Measurements from ENCODE around the gene PRSS50. TPM values are rescaled to one million over a fixed set of nuclear protein-coding genes. Genes with fewer than 3 reads are reported as not detected.

The PRSS50 gene
- polyA plus RNA-seq, 1 experiment, result not detected

- peaks cover 12% of the 10 kb centered on the region for H3K27me3 ChIP-seq (ENCODE audit: control insufficient read depth, insufficient read depth, low read length)
- no peak for DNase-seq (ENCODE audit: low read depth, low spot score)
- no peak overlapping the region for H3K4me3 ChIP-seq (ENCODE audit: low read depth, low read length)
- H3K9me3 ChIP-seq (ENCODE audit: control insufficient read depth, insufficient read depth, low read length), result no peaks in the 10 kb centered on the region
- no peak for TF ChIP-seq CTCF (IDR thresholded peaks at IDR 0.05; ENCODE audit: low read depth, low read length)
- ChIA-PET POLR2A (no interaction called here), CTCF (interaction anchor here (0.6 kb wide), 2 partner anchors 405 to 1045 kb away, joined by 3 to 5 read pairs; no protein-coding TSS in a partner anchor)
- no peak overlapping the region for H3K27ac ChIP-seq (ENCODE audit: low read depth, low read length)
These were observed 18.6 kb upstream of the PRSS50 start for GRCh38 chr3:46736006-46736872.

GRCh38 chr3:46734773-46735172 lies 17.1 kb upstream of the PRSS50 start:
- CTCF ChIA-PET, result no interaction called here
- TF ChIP-seq CTCF (IDR thresholded peaks at IDR 0.05; ENCODE audit: low read depth, low read length), result no peak

GRCh38 chr3:46733026-46733800 lies 15.5 kb upstream of the PRSS50 start:
- H3K9me3 ChIP-seq (ENCODE audit: control insufficient read depth, insufficient read depth, low read length), result no peaks in the 10 kb centered on the region
- CTCF ChIA-PET, result interaction anchor here (0.6 to 0.9 kb wide), 2 partner anchors 163 to 582 kb away, joined by 3 read pairs; no protein-coding TSS in a partner anchor
- H3K27ac ChIP-seq (ENCODE audit: low read depth, low read length), result no peak overlapping the region
- TF ChIP-seq CTCF (IDR thresholded peaks at IDR 0.05; ENCODE audit: low read depth, low read length), result no peak
- DNase-seq (ENCODE audit: low read depth, low spot score), result no peak
- peaks cover 13% of the 10 kb centered on the region for H3K27me3 ChIP-seq (ENCODE audit: control insufficient read depth, insufficient read depth, low read length)
- POLR2A ChIA-PET, result no interaction called here
- no peak overlapping the region for H3K4me3 ChIP-seq (ENCODE audit: low read depth, low read length)

More at GRCh38 chr3:46734773-46735172, 17.1 kb upstream of the PRSS50 start:
- POLR2A ChIA-PET, result no interaction called here
- Histone ChIP-seq H3K27me3 (ENCODE audit: control insufficient read depth, insufficient read depth, low read length) (peaks cover 12% of the 10 kb centered on the region), H3K27ac (ENCODE audit: low read depth, low read length) (no peak overlapping the region), H3K9me3 (ENCODE audit: control insufficient read depth, insufficient read depth, low read length) (no peaks in the 10 kb centered on the region), H3K4me3 (ENCODE audit: low read depth, low read length) (no peak overlapping the region)
- DNase-seq (ENCODE audit: low read depth, low spot score), result no peak

- H3K9me3 ChIP-seq (ENCODE audit: control insufficient read depth, insufficient read depth, low read length), result no peaks in the 10 kb centered on the region
- H3K27me3 ChIP-seq (ENCODE audit: control insufficient read depth, insufficient read depth, low read length), result peaks cover 13% of the 10 kb centered on the region
- no peak overlapping the region for H3K4me3 ChIP-seq (ENCODE audit: low read depth, low read length)
- no peak overlapping the region for H3K27ac ChIP-seq (ENCODE audit: low read depth, low read length)
- no peak for TF ChIP-seq CTCF (IDR thresholded peaks at IDR 0.05; ENCODE audit: low read depth, low read length)
- ChIA-PET CTCF (no interaction called here), POLR2A (no interaction called here)
- no peak for DNase-seq (ENCODE audit: low read depth, low spot score)
These were observed 14.1 kb upstream of the PRSS50 start for GRCh38 chr3:46731795-46732194.

GRCh38 chr3:46730819-46731218 lies 13.2 kb upstream of the PRSS50 start:
- CTCF ChIA-PET, result interaction anchor here (1.9 kb wide), 1 partner anchor 115 kb away, joined by 10 read pairs; no protein-coding TSS in a partner anchor
- Histone ChIP-seq H3K27ac (ENCODE audit: low read depth, low read length) (no peak overlapping the region), H3K27me3 (ENCODE audit: control insufficient read depth, insufficient read depth, low read length) (peaks cover 13% of the 10 kb centered on the region), H3K4me3 (ENCODE audit: low read depth, low read length) (no peak overlapping the region), H3K9me3 (ENCODE audit: control insufficient read depth, insufficient read depth, low read length) (no peaks in the 10 kb centered on the region)
- POLR2A ChIA-PET, result no interaction called here
- TF ChIP-seq CTCF (IDR thresholded peaks at IDR 0.05; ENCODE audit: low read depth, low read length), result no peak
- no peak for DNase-seq (ENCODE audit: low read depth, low spot score)

All from AG04450 (cell line).